GM21786 (cell line): ENCODE results near the gene IL17C.

Source experiments
- ATAC-seq: cut with Tn5 transposase; IDR thresholded peaks from one replicate; pipeline ENCODE4 v1.9.1; 2021; ENCODE audit not compliant: unreplicated experiment

IL17C gene

GRCh38 chr16:88681084-88681680 lies 42.8 kb downstream of the IL17C start:
- ATAC-seq: no peak

- peak; percentile 73 for ATAC-seq
Observed at GRCh38 chr16:88681709-88682451, 43.5 kb downstream of the IL17C start.

- no peak for ATAC-seq
Observed at GRCh38 chr16:88684569-88685155, 46.3 kb downstream of the IL17C start.

GRCh38 chr16:88685156-88686061 lies 47.0 kb downstream of the IL17C start:
- no peak for ATAC-seq

- ATAC-seq: peak; percentile 12
Observed at GRCh38 chr16:88686062-88686438, 47.7 kb downstream of the IL17C start.

- peak; percentile 50 for ATAC-seq
Observed at GRCh38 chr16:88686439-88687253, 48.3 kb downstream of the IL17C start, which contains the start of gene SNAI3. Gene SNAI3 (minus strand): TSS chr16:88686507. CDS start chr16:88686406, 101 bp downstream.

- no peak for ATAC-seq
Observed at GRCh38 chr16:88687254-88687576, 48.8 kb downstream of the IL17C start.

GRCh38 chr16:88687676-88688012 lies 49.3 kb downstream of the IL17C start:
- no peak for ATAC-seq

- no peak for ATAC-seq
Observed at GRCh38 chr16:88688013-88688778, 49.8 kb downstream of the IL17C start.
